Urinary bladder (tissue), 4 donors: ENCODE data around the gene PHAF1. TPM values are rescaled to one million over a fixed set of nuclear protein-coding genes. Genes with fewer than 3 reads are reported as not detected.

ENCODE experiments used
- DNase-seq: peaks from one replicate; pipeline ENCODE4 v3.0.0-alpha.2; 2015; ENCODE audit errors: extremely low spot score
- H3K27ac ChIP-seq: one replicate; pipeline ENCODE4 v1.5.1; 2013; ENCODE audit warnings: low read depth, mild to moderate bottlenecking, moderate library complexity
- H3K36me3 ChIP-seq: one replicate; pipeline ENCODE4 v1.6.1; 2013; ENCODE audit warnings: mild to moderate bottlenecking, moderate library complexity; ENCODE audit not compliant: insufficient read depth
- H3K4me1 ChIP-seq: one replicate; pipeline ENCODE4 v1.6.1; 2013; ENCODE audit warnings: mild to moderate bottlenecking, moderate library complexity; ENCODE audit not compliant: insufficient read depth
- H3K4me3 ChIP-seq: one replicate; pipeline ENCODE4 v1.5.1; 2013; ENCODE audit warnings: low read depth, low read length
- WGBS: extraction: QIAGEN DNeasy Blood & Tissue Kit; methylation state at CpG from one replicate; pipeline ENCODE4 v1.1.7; 2013; 5-methylcytosine and 5-hydroxymethylcytosine counted together
- polyA plus RNA-seq: library from polyadenylated mRNA; stranded (reverse); fragments of 200-250 nt; gene quantifications from one replicate; pipeline ENCODE4 v1.2.3, GENCODE V29; 2013
- total RNA-seq: library from RNA; depleted of rRNA; stranded (reverse); fragments of >200 nt; gene quantifications from one replicate; pipeline ENCODE4 v1.2.3, GENCODE V29; 2014
- donor health status: healthy with polysubstance abuse.
- donor health status: healthy.

The PHAF1 gene
- total and polyA plus RNA-seq, 2 donors, result 11.0 to 22.8 TPM

GRCh38 chr16:67091906-67092566 lies 17.7 kb upstream of the PHAF1 start:
- 80% methylated on average over 4 of the region's 4 CpGs for WGBS
- Histone ChIP-seq H3K36me3 (no peaks in the 10 kb centered on the region), H3K4me1 (no peaks in the 10 kb centered on the region), H3K27ac (no peak overlapping the region), H3K4me3 (no peak overlapping the region)
- no peak for DNase-seq

GRCh38 chr16:67093098-67093726 lies 16.5 kb upstream of the PHAF1 start:
- DNase-seq, result no peak
- Histone ChIP-seq H3K4me1 (no peaks in the 10 kb centered on the region), H3K36me3 (no peaks in the 10 kb centered on the region), H3K4me3 (no peak overlapping the region), H3K27ac (no peak overlapping the region)
- WGBS, result 91% methylated on average over 4 of the region's 4 CpGs

DNA sequence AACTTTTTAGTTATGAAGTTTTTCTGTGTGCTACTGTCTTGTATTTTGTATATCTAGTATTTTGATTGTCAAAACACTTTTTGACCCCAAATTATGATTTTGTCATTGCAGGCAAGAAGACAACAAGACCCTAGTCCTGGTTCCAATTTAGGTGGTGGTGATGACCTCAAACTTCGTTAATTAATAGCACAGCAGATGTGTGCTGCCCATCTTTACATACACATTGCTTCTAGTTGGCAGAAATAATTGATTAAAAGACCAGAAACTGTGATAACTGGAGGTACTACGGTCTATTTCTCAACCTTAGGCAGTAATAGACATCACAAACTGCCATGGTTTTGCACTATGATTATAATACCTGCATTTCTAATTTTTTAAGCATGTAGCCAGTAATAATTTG lies 11.1 kb upstream of the PHAF1 start:
- whole genome bisulfite sequencing, result 94% methylated on average over 2 of the region's 2 CpGs
- H3K36me3 ChIP-seq, result no peaks in the 10 kb centered on the region
- no peak overlapping the region for H3K27ac ChIP-seq
- no peak overlapping the region for H3K4me3 ChIP-seq
- no peaks in the 10 kb centered on the region for H3K4me1 ChIP-seq
- no peak for DNase-seq

GRCh38 chr16:67100569-67101310 lies 9.0 kb upstream of the PHAF1 start:
- H3K27ac ChIP-seq, result no peak overlapping the region
- no peaks in the 10 kb centered on the region for H3K36me3 ChIP-seq
- no peak overlapping the region for H3K4me3 ChIP-seq
- no peak for DNase-seq
- 90% methylated on average over 1 of the region's 1 CpG for WGBS
- no peaks in the 10 kb centered on the region for H3K4me1 ChIP-seq

DNA sequence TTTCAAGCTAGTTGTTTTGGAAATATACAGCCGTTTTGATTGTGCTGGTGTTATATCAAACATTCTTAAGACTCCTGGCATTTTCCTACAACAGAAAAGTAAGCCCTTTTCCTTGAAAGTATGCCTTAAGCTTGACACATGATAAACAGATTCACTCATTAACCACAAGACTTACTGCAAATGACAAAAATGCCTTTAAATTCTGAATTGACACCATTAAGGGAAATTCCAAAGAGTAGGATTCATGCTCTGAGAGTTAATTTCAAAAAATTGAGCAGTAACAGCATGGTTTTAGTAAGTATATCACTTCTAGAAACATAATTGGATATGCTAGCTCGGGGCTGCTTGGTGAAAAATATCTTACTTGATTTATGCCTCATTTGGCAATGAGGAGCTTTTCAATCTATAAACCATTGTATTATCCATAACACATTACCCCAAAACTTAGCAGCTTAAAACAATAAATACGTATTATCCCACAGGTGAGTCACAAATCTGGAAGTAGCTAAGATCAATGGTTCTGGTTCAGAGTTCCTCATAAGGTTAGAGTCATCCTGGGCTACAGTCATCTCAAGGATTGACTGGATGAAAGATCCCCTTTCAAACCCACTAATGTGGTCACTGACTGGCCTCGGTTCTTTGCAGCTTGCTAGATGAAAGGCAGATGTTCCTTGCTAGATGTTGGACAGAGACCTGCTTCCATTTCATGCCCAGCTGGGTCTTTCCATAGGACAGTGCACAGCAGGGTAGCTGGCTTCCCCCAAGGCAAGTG lies 8.2 kb upstream of the PHAF1 start:
- WGBS, result 84% methylated on average over 4 of the region's 4 CpGs
- H3K27ac ChIP-seq, result no peak overlapping the region
- no peaks in the 10 kb centered on the region for H3K36me3 ChIP-seq
- H3K4me1 ChIP-seq, result no peaks in the 10 kb centered on the region
- H3K4me3 ChIP-seq, result no peak overlapping the region
- no peak for DNase-seq

- no peak overlapping the region for H3K27ac ChIP-seq
- no peaks in the 10 kb centered on the region for H3K36me3 ChIP-seq
- H3K4me1 ChIP-seq, result no peaks in the 10 kb centered on the region
- H3K4me3 ChIP-seq, result no peak overlapping the region
- no peak for DNase-seq
- 65% methylated on average over 4 of the region's 4 CpGs for WGBS
Observed at GRCh38 chr16:67104061-67104460, 5.7 kb upstream of the PHAF1 start.

GRCh38 chr16:67104845-67105244 lies 4.9 kb upstream of the PHAF1 start:
- no peak overlapping the region for H3K27ac ChIP-seq

DNA sequence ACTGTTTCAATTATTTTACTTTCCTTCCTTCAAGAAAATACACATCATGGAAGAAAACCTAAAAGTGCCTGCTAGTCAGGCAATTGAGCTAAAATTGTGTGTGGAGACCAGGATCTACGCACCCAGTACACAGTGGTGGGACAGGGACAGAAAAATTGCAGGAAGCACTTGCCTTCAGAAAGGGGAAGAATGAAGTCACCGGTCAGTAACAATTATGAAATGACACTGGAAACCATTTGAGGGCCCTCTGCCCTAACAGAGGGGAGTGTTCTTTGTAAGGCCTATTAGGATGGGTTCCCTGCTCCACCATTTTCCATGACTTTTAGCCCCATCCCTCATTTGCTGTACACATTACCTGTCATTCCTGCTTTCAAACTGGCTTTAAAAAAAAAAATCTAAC lies 4.5 kb upstream of the PHAF1 start:
- H3K36me3 ChIP-seq, result no peaks in the 10 kb centered on the region
- no peak overlapping the region for H3K4me3 ChIP-seq
- WGBS, result 85% methylated on average over 2 of the region's 2 CpGs
- H3K27ac ChIP-seq, result no peak overlapping the region
- H3K4me1 ChIP-seq, result no peaks in the 10 kb centered on the region
- DNase-seq, result no peak

More at GRCh38 chr16:67104845-67105244, 4.9 kb upstream of the PHAF1 start:
- Histone ChIP-seq H3K4me3 (no peak overlapping the region), H3K4me1 (no peaks in the 10 kb centered on the region), H3K36me3 (no peaks in the 10 kb centered on the region)
- DNase-seq, result no peak
- WGBS, result 82% methylated on average over 6 of the region's 6 CpGs

DNA sequence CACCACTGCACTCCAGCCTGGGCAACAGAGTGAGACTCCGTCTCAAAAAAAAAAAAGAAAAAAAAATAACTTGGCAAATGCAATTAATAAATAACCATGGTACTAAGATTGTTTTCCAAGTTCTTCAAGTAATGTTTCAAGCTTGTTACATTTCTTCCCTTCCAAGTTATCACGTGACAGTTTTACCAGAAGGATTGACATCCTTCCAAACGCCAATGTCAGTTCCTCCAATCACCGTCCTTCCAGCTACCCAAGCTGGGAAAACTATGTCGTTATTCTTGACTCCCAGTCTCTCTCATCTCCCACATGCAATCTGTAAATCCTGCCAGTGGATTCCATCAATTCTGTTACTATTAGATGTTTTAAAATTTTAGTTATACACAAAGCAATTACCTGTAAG lies 3.9 kb upstream of the PHAF1 start:
- DNase-seq, result no peak
- 67% methylated on average over 5 of the region's 5 CpGs for whole genome bisulfite sequencing
- Histone ChIP-seq H3K4me3 (no peak overlapping the region), H3K4me1 (no peaks in the 10 kb centered on the region), H3K27ac (no peak overlapping the region), H3K36me3 (no peaks in the 10 kb centered on the region)

- H3K27ac ChIP-seq, result no peak overlapping the region
- no peak for DNase-seq
- no peaks in the 10 kb centered on the region for H3K36me3 ChIP-seq
- H3K4me1 ChIP-seq, result no peaks in the 10 kb centered on the region
- WGBS, result 96% methylated on average over 6 of the region's 6 CpGs
- no peak overlapping the region for H3K4me3 ChIP-seq
Observed at GRCh38 chr16:67108489-67108888, 1.3 kb upstream of the PHAF1 start.

DNA sequence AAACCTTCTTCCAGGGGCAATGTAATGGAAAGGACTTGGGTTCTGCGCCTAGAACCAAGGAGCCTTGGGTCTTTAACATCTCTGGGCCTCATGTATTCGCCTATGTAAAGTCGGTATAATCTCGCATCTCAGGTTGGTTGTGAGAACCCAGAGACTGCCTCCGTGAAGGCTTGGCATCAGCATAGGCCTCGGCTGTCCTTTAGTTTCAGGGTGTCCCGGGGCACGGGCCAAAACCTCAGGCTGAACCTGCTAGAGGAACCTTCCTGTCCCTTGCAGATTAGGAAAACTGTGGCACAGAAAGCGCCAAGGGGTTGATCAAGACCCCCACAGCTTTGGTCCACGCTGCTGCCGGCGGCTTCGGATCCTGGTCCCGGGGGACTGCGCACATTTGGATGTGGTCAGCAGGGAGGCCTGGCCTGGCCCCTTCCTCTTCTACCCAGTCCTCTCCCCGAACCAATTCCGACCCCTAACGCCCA lies 772 bp upstream of the PHAF1 start:
- WGBS, result 65% methylated on average over 18 of the region's 18 CpGs
- peak overlapping the region; percentile 48 for H3K27ac ChIP-seq
- H3K36me3 ChIP-seq, result no peaks in the 10 kb centered on the region
- H3K4me1 ChIP-seq, result no peaks in the 10 kb centered on the region
- no peak for DNase-seq
- peak overlapping the region; percentile 11 for H3K4me3 ChIP-seq

DNA sequence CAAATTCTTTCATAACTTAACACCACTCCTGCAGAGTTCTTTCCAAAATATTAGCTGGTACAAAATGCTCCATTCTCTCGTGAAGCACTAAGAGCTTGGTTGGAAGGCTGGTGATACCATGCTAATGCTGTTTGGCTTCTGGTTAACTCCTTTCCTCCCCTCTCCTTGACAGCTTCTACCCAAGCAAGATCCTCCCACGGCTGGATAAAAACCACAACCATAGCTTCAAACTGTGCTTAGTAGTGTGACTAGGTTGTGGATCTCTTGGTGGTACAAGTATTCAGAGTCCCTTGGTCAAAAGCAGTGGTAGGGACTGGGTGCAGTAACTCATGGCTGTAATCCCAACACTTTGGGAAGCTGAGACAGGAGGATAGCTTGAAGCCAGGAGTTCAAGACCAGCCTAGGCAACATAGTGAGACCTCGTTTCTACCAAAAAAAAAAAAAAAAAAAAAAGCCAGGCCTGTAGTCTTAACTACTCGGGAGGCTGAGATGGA lies 2.3 kb downstream of the PHAF1 start:
- WGBS, result 84% methylated on average over 4 of the region's 4 CpGs
- no peak overlapping the region for H3K4me3 ChIP-seq
- no peaks in the 10 kb centered on the region for H3K36me3 ChIP-seq
- no peak overlapping the region for H3K27ac ChIP-seq
- DNase-seq, result no peak
- H3K4me1 ChIP-seq, result no peaks in the 10 kb centered on the region

DNA sequence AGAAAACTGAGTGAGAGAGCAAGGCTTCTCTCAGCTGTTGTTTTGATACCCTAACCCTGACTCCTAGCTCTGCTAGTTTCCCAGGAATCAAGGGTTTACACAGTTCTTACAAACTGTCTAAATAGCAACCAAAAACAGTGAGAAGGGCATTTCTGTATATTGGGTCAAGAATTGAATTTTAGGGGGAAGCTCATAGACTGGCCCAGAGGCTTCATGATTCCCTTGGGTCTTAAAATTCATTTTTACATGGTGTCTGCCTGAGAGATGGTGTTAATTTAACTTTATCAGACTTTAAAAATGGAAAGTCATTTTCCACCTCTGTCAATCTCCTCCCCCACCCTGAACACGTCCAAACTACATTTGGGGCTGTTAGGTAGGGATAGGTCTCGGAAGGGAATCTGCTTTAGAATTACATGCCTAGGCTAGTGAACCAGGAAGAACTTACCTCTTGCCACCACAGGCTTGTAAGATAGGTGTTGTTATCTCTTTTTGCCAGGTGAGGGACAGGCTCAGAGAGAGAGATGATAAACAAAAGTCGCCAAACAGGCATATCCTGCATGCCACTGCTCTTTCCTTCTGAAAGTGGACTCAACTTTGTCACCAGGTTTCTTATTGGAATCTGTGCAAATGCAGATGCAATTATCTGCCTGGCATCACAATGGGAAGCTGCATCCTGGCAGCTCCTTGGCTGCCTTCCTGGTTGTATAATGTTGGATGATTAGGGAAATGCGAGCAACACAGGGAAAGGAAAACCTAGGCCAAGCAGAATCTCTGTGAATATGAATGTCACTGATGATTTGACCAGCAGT lies 3.1 kb downstream of the PHAF1 start:
- 76% methylated on average over 4 of the region's 4 CpGs for WGBS
- Histone ChIP-seq H3K4me1 (no peaks in the 10 kb centered on the region), H3K4me3 (no peak overlapping the region), H3K27ac (no peak overlapping the region), H3K36me3 (no peaks in the 10 kb centered on the region)
- no peak for DNase-seq
